Measurements from ENCODE around the gene SOCS3.

SOCS3 gene

DNA sequence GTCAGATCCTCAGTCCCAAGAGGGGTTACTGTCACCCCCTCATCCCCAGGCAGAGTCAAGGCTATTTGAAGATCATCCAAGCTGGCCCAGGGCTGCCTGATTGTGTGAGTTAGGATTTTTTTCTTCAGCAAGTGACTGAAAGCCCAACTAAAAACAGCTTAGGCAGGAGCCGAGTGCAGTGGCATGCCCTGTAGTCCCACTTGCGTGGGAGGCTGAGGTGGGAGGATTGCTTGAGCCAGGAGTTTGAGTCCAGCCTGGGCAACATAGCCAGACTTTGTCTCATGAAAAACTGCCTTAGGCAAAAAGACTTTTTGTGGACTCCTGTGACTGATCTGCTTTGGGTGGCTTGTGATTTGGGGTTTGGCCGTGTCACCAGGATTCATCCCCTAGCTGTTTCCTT lies 38.5 kb upstream of the SOCS3 start:
- TF ChIP-seq, protein P1, sequence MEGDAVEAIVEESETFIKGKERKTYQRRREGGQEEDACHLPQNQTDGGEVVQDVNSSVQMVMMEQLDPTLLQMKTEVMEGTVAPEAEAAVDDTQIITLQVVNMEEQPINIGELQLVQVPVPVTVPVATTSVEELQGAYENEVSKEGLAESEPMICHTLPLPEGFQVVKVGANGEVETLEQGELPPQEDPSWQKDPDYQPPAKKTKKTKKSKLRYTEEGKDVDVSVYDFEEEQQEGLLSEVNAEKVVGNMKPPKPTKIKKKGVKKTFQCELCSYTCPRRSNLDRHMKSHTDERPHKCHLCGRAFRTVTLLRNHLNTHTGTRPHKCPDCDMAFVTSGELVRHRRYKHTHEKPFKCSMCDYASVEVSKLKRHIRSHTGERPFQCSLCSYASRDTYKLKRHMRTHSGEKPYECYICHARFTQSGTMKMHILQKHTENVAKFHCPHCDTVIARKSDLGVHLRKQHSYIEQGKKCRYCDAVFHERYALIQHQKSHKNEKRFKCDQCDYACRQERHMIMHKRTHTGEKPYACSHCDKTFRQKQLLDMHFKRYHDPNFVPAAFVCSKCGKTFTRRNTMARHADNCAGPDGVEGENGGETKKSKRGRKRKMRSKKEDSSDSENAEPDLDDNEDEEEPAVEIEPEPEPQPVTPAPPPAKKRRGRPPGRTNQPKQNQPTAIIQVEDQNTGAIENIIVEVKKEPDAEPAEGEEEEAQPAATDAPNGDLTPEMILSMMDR (IDR thresholded peaks at IDR 0.05; ENCODE audit: insufficient read depth, low read depth, low read length, missing control alignments) = no peak
- no peak overlapping the region for H3K4me3 ChIP-seq (ENCODE audit: low read length)
- DNase-seq (ENCODE audit: low read depth) = no peak

DNA sequence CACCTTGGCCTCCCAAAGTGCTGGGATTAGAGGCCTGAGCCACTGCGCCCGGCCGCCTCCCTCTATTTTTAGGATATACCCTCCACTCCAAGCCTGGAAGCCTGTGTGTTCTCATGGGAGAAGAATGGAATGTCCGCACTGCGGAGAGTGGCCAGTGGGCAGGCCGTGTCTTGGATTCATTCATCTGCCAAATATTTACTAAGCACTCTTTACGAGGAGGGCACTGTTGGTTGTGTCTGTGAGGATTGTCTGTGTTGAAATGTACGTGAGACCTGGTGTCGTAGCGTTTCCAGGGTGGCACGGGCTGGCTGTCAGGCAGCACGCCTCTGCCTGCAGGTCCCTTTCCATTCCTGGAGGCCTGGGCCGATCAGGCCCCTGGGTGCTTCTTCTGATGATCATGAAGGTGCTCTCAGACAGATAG lies 37.8 kb upstream of the SOCS3 start:
- H3K4me3 ChIP-seq (ENCODE audit: low read length) = no peak overlapping the region
- DNase-seq (ENCODE audit: low read depth) = no peak

DNA sequence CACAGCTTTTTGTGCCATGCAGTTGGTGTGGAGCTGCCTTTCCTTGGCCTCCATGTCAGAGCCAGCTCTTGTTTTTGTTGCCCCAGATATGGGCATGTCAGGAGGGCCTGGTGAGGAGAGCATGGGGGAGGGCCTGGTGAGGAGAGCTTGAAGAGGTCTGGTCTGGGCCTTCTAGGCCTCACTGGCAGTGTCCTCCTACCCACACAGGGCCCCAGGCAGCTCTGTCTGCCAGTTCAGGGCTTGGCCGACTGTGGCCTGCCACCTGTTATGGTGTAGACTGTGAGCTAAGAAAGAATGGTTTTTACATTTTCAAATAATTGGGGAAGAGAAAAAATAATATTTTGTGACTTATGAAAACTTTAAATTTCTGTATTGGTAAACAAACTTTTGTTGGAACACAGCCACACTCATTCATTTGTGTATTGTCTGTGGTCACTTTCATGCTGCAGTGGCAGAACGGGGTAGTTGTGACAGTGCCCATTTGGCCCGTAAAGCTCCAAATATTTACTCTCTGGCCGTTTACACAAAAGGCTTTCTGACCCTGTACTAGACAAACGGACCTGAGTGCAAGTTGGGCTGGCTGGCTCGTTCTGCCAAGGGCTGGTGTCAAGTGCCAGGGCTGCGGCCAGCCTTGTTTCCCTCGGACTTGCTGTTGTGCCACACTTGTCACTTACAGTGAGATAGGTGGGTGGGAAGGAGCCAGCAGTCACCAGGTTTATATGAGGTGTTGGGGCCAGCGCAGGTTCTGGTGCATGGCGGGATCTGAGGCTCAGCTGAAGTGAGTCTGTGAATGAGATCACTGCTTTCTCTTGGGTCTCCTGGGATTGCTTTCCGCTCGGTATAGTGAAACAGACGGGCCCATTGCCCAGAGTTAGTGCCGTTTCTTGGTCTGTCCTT lies 36.8 kb upstream of the SOCS3 start:
- no peak overlapping the region for H3K4me3 ChIP-seq (ENCODE audit: low read length)
- TF ChIP-seq, protein P1 (IDR thresholded peaks at IDR 0.05; ENCODE audit: insufficient read depth, low read depth, low read length, missing control alignments) = no peak
- DNase-seq (ENCODE audit: low read depth) = no peak

More for the DNA sequence above, 37.8 kb upstream of the SOCS3 start:
- TF ChIP-seq, protein P1 (IDR thresholded peaks at IDR 0.05; ENCODE audit: insufficient read depth, low read depth, low read length, missing control alignments) = no peak

DNA sequence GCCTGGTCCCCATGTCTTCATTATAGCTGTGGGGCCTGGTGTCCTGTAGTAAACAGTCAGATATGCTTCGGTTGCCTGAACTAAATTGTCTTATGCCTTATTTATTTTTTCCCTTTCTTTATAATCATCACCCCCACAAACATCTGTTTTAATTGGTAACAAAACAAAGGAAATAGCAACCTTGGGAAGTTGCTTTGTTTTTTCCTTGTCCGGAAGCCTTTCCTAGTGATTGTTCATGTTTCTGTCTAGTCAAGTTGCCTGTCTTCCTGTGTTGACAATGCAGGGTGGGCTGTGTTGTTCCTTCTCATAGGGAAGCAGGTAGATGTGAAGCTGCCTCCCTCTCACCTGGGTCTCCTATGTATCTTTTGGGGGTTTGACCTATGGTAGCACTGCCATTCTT lies 35.3 kb upstream of the SOCS3 start:
- TF ChIP-seq, protein P1 (IDR thresholded peaks at IDR 0.05; ENCODE audit: insufficient read depth, low read depth, low read length, missing control alignments) = no peak
- H3K4me3 ChIP-seq (ENCODE audit: low read length) = no peak overlapping the region
- DNase-seq (ENCODE audit: low read depth) = no peak

DNA sequence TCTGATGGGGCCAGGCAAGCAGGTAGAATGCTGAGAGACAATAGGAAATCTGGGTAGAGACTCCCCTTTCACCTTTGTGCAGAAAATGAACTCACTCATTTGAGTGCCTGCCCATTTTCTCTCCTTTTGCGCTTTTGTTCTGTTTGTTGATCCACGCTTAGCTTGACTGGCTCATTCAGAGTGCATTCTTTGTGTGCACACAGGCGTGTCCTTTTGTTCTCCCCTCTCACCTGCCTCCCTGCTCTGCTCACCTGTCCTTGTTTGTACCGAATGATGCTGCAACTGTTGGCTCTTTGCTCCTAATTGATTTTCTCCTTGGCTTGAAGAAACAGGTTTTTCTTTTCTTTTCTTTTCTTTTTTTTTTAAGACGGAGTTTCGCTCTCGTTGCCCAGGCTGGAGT lies 34.3 kb upstream of the SOCS3 start:
- H3K4me3 ChIP-seq (ENCODE audit: low read length) = no peak overlapping the region
- TF ChIP-seq, protein P1 (IDR thresholded peaks at IDR 0.05; ENCODE audit: insufficient read depth, low read depth, low read length, missing control alignments) = no peak
- no peak for DNase-seq (ENCODE audit: low read depth)

DNA sequence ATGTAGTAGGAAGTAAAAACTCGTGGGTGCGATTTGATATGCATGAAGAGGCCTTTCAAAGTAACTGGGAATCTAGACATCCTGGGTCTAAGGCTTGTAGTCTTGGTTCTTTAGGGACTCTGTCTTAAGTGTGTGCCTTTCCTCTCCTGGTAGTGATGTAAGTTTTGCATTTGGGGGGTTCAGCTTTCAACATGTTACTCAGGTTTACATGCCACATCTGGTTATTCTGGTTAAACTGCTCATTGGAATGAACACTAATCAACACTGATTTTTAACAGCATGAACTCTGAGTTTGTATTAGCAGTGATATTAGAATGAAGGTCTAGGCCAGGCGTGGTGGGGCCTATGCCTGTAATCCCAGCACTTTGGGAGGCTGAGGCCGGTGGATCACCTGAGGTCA lies 33.7 kb upstream of the SOCS3 start:
- peak; percentile 61 for DNase-seq (ENCODE audit: low read depth)
- TF ChIP-seq, protein P1 (IDR thresholded peaks at IDR 0.05; ENCODE audit: insufficient read depth, low read depth, low read length, missing control alignments) = no peak
- no peak overlapping the region for H3K4me3 ChIP-seq (ENCODE audit: low read length)

DNA sequence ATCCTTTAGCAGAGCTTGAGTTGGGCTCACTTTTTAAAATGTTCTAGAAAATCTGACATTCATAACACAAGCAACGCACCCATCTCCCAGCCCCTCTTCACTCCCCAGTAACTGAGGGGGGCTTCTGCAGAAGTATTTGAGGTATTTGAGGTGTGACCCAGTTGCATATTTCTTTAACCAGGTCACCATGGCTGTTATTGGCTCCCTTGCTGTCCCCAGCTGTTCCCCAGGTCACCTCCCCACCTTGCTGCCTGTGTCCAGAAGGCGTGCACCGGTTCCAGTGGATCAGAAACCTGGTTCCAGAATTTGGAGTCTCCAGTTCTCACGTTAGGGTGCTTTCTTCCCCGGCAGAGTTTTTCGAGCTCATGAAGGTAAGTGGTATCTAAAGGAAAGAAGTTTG lies 32.4 kb upstream of the SOCS3 start:
- TF ChIP-seq, protein P1 (IDR thresholded peaks at IDR 0.05; ENCODE audit: insufficient read depth, low read depth, low read length, missing control alignments) = no peak

More for the DNA sequence above, 32.4 kb upstream of the SOCS3 start:
- no peak for DNase-seq (ENCODE audit: low read depth)
- H3K4me3 ChIP-seq (ENCODE audit: low read length) = no peak overlapping the region
